CD14-positive monocyte (primary cell): ENCODE data around the gene CEACAM1. TPM values are rescaled to one million over a fixed set of nuclear protein-coding genes. Genes with fewer than 3 reads are reported as not detected.
"Not testable (repeated sequence)": the region's sequence is repeated elsewhere in the genome, so short reads cannot be mapped to it uniquely, and the experiment has no call there.

Source experiments
- DNase-seq, 3 donors: peaks; one replicate each; pipeline ENCODE4 v3.0.0-alpha.2; 2011 to 2022
- H2AFZ ChIP-seq: 2 replicates; pipeline ENCODE4 v1.6.0; 2012; ENCODE audit warnings: mild to moderate bottlenecking, low read depth, low read length, inconsistent platforms; ENCODE audit not compliant: insufficient read depth, poor library complexity, severe bottlenecking
- H3K27ac ChIP-seq, 2 donors: 1 replicate in 1 of 2; 2 replicates in 1 of 2; pipeline ENCODE4 v1.5.1; 2012 to 2013; ENCODE audit warnings: low read length in 2 of 2, control low read depth in 1 of 2, inconsistent platforms in 1 of 2, low read depth in 1 of 2, mild to moderate bottlenecking in 1 of 2
- H3K27me3 ChIP-seq, 2 donors: one replicate each; pipeline versions ENCODE4 v1.6.0 to v1.6.1; 2011 to 2013; ENCODE audit warnings: low read length in 2 of 2; ENCODE audit not compliant: control insufficient read depth in 2 of 2, insufficient read depth in 2 of 2
- H3K36me3 ChIP-seq, 2 donors: replicated peaks in 1 of 2; 1 replicate in 1 of 2; 2 replicates in 1 of 2; pipeline versions ENCODE4 v1.5.1 to v1.6.1; 2012 to 2013; ENCODE audit warnings: low read length in 2 of 2, control low read depth in 1 of 2, inconsistent platforms in 1 of 2, mild to moderate bottlenecking in 1 of 2; ENCODE audit not compliant: insufficient read depth in 2 of 2, control insufficient read depth in 1 of 2
- H3K4me1 ChIP-seq, 2 donors: 1 replicate in 1 of 2; 2 replicates in 1 of 2; pipeline versions ENCODE4 v1.5.1 to v1.6.1; 2012 to 2013; ENCODE audit warnings: low read length in 2 of 2, control low read depth in 1 of 2, inconsistent platforms in 1 of 2, mild to moderate bottlenecking in 1 of 2, moderate library complexity in 1 of 2; ENCODE audit not compliant: insufficient read depth in 2 of 2, control insufficient read depth in 1 of 2
- H3K4me2 ChIP-seq: replicated peaks from 2 replicates; pipeline ENCODE3; 2012; ENCODE audit warnings: low read length, moderate library complexity, mild to moderate bottlenecking; ENCODE audit not compliant: poor library complexity, severe bottlenecking; ENCODE audit errors: extremely low read depth
- H3K4me3 ChIP-seq, 3 experiments: fragments of 200-600 bp in 1 of 3; sonication (generic) in 1 of 3; replicated peaks in 1 of 3; 1 replicate in 2 of 3; 2 replicates in 1 of 3; pipeline ENCODE4 v1.5.1; 2011 to 2013; ENCODE audit warnings: low read length in 3 of 3, mild to moderate bottlenecking in 3 of 3, control low read depth in 2 of 3, low read depth in 2 of 3, inconsistent platforms in 1 of 3, moderate library complexity in 1 of 3
- H3K79me2 ChIP-seq: 2 replicates; pipeline ENCODE4 v1.6.0; 2012; ENCODE audit warnings: mild to moderate bottlenecking, control low read depth, inconsistent platforms, low read length, moderate library complexity; ENCODE audit not compliant: insufficient read depth
- H3K9ac ChIP-seq: 2 replicates; pipeline ENCODE4 v1.6.0; 2017; ENCODE audit warnings: low read length, mild to moderate bottlenecking; ENCODE audit not compliant: insufficient read depth, poor library complexity, severe bottlenecking
- H3K9me3 ChIP-seq, 2 donors: replicated peaks in 1 of 2; 1 replicate in 1 of 2; 2 replicates in 1 of 2; pipeline versions ENCODE4 v1.5.1 to v1.6.1; 2012 to 2013; ENCODE audit warnings: low read length in 2 of 2, control low read depth in 1 of 2; ENCODE audit not compliant: control insufficient read depth in 1 of 2, insufficient read depth in 1 of 2
- H4K20me1 ChIP-seq: 2 replicates; pipeline ENCODE4 v1.6.0; 2012; ENCODE audit warnings: mild to moderate bottlenecking, low read length, control low read depth, moderate library complexity; ENCODE audit not compliant: insufficient read depth
- H3K27ac Mint-ChIP-seq, 7 donors: one replicate each; pipeline ENCODE4 v1.8.0; 2020; ENCODE audit warnings: mild to moderate bottlenecking in 7 of 7, mixed read lengths in 7 of 7, moderate library complexity in 6 of 7, inconsistent platforms in 2 of 7
- H3K27me3 Mint-ChIP-seq, 3 donors: one replicate each; pipeline ENCODE4 v1.8.0; 2021 to 2022; ENCODE audit warnings: low read depth in 3 of 3, mild to moderate bottlenecking in 3 of 3, mixed read lengths in 3 of 3, moderate library complexity in 3 of 3, inconsistent platforms in 1 of 3
- H3K36me3 Mint-ChIP-seq, 2 donors: one replicate each; pipeline ENCODE4 v1.8.0; 2020; ENCODE audit warnings: mixed read lengths in 2 of 2, inconsistent platforms in 1 of 2, mild to moderate bottlenecking in 1 of 2
- H3K4me1 Mint-ChIP-seq: one replicate; pipeline ENCODE4 v1.8.0; 2020; ENCODE audit warnings: mild to moderate bottlenecking, mixed read lengths
- H3K4me3 Mint-ChIP-seq, 2 donors: one replicate each; pipeline ENCODE4 v1.8.0; 2020; ENCODE audit warnings: mild to moderate bottlenecking in 2 of 2, mixed read lengths in 2 of 2, moderate library complexity in 1 of 2
- H3K9me3 Mint-ChIP-seq, 7 donors: one replicate each; pipeline ENCODE4 v1.8.0; 2020 to 2022; ENCODE audit warnings: mixed read lengths in 7 of 7, mild to moderate bottlenecking in 6 of 7, moderate library complexity in 6 of 7, inconsistent platforms in 2 of 7
- CTCF ChIP-seq: fragments of 200-600 bp; IDR thresholded peaks from one replicate; pipeline ENCODE4 v1.8.0; 2022; ENCODE audit warnings: antibody characterized with exemption, mild to moderate bottlenecking
- WGBS: methylation state at CpG from one replicate; pipeline ENCODE4 v1.1.5; 2013; ENCODE audit warnings: missing lambda C conversion rate; ENCODE audit not compliant: insufficient coverage; 5-methylcytosine and 5-hydroxymethylcytosine counted together
- intact Hi-C, 2 donors: fragments of 100-400 bp; cut with micrococcal nuclease; formaldehyde crosslinking; loops; one replicate each; pipeline versions ENCODE4 v1.15.0 to v1.15.1; 2023
- polyA plus RNA-seq, 3 donors: library from polyadenylated mRNA; depleted of rRNA in 1 of 3; unstranded in 2 of 3; stranded (reverse) in 1 of 3; fragments of 300-500 nt in 2 of 3; fragments of >200 nt in 1 of 3; fragmentation: Illumina TruSeq in 2 of 3; gene quantifications; 1 replicate in 2 of 3; 2 replicates in 1 of 3; pipeline ENCODE4 v1.2.3, GENCODE V29; 2012 to 2021

Gene CEACAM1
- polyA plus RNA-seq, 3 donors: 0.09 to 0.40 (median 0.22) TPM

GRCh38 chr19:42501733-42502132 is 26.5 kb downstream of the CEACAM1 start:
- no peak overlapping the region for H3K9ac ChIP-seq
- H3K4me1 ChIP-seq: peaks cover 19 to 22% of the 10 kb centered on the region in 2 donors
- Mint-ChIP-seq H3K27ac (no peak overlapping the region), H3K9me3 (no peaks in the 10 kb centered on the region), H3K27me3 (peaks cover 0 to 3% (median 3%) of the 10 kb centered on the region in 3 donors), H3K36me3 (no peaks in the 10 kb centered on the region), H3K4me1 (peaks cover 20% of the 10 kb centered on the region), H3K4me3 (no peak overlapping the region)
- no peaks in the 10 kb centered on the region for H3K9me3 ChIP-seq
- no peaks in the 10 kb centered on the region for H4K20me1 ChIP-seq
- H3K36me3 ChIP-seq: no peaks in the 10 kb centered on the region
- intact Hi-C loops: no loop called here
- no peak overlapping the region for H3K4me2 ChIP-seq
- H3K27me3 ChIP-seq: no peaks in the 10 kb centered on the region
- TF ChIP-seq CTCF: no peak
- no CpG with 5 or more reads among the region's 1 CpG for WGBS
- no peak overlapping the region for H3K4me3 ChIP-seq
- H3K79me2 ChIP-seq: no peaks in the 10 kb centered on the region
- H2AFZ ChIP-seq: no peak overlapping the region
- no peak for DNase-seq
- no peak overlapping the region for H3K27ac ChIP-seq

DNA sequence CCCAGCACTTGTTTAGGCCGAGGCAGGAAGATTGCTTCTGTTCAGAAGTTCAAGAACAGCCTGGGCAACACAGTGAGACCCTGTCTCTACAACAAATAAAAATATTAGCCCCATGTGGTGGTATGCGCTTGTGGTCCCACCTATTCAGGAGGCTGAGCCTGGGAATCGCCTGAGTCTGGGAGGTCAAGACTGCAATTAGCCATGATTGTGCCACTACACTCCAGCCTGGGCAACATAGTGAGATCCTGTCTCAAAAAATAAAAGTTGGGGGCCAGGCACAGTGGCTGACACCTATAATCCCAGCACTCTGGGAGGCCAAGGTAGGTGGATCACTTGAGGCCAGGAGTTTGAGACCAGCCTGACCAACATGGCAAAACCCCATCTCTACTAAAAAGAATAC is 27.0 kb downstream of the CEACAM1 start:
- H2AFZ ChIP-seq, H3K4me3 Mint-ChIP-seq, H3K9me3 Mint-ChIP-seq, H3K9ac ChIP-seq, H3K27ac Mint-ChIP-seq, H4K20me1 ChIP-seq, intact Hi-C loops, H3K36me3 Mint-ChIP-seq, H3K27ac ChIP-seq, H3K27me3 ChIP-seq, H3K4me2 ChIP-seq, H3K79me2 ChIP-seq, H3K9me3 ChIP-seq, H3K27me3 Mint-ChIP-seq, H3K4me3 ChIP-seq, H3K36me3 ChIP-seq, DNase-seq: not testable (repeated sequence)
- peaks cover 25% of the 10 kb centered on the region for H3K4me1 Mint-ChIP-seq
- peaks cover 24 to 27% of the 10 kb centered on the region in 2 donors for H3K4me1 ChIP-seq
- 90% methylated on average over 2 of the region's 3 CpGs for WGBS
